Measurements from ENCODE around the gene CCR7.
"Not testable (repeated sequence)": the region's sequence is repeated elsewhere in the genome, so short reads cannot be mapped to it uniquely, and the experiment has no call there.

Gene CCR7

DNA sequence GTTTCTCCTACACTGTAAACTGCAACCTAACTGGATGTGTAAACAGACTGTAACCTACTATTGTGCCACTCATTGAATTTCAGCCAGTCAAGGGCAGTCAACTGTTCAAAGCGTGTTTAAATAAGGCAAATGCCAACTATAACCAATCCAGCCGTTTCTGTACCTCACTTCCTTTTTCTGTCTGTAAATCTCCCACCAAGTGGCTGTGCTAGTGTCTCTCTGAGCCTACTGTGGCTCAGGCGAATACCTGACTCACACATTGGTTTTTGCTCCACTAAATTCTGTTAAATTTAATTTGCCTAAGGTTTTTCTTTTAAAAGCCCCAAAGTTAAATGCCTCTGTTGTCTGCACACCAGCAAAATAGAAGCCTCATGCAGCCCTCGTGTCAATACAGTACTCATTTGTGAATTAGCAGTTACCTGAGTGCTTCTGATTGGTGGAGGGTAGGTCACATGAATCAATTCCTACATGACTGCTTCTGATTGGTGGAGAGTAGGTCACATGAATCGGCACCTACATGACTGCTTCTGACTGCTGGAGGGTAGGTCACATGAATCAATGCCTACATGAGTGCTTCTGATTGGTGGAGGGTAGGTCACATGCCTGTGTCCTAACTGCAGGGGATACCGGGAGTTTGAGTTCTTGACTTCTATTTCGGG lies 31.1 kb upstream of the CCR7 start:
- DNase-seq, result peak; percentile 52

DNA sequence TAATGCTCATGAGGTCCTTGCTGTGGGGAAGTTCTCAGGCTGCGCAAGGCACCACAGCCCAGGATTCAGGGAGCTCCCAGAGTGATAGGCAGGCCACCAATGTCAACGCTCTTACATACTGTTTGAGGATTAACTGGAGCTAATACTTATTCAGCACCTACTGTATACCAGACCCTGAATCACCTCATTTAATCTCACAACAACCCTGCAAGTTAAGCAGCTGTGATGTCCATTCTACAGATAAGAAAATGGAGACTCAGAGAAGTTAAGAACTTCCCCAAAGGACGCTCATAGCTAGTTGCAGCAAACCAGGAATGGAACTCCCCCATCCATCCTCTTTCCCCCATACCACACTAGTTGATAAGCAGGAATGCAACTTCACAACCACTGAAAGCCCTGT lies 25.5 kb upstream of the CCR7 start:
- no peak for DNase-seq

- peak; percentile 32 for DNase-seq
Observed at GRCh38 chr17:40588552-40588951, 23.3 kb upstream of the CCR7 start.

DNA sequence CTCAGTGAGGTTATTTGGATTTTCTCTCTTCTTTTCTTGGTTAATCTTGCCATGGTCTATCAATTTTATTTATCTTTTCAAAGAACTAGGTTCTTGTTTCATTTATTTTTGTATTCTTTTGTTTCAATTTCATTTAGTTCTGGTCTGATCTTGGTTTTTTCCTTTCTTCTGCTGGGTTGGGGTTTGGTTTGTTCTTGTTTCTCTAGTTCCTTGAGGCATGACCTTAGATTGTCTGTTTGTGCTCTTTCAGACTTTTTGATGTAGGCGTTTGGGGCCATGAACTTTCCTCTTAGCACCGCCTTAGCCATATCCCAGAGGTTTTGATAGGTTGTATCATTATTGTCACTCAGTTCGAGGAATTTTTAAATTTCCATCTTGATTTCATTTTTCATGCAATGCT lies 21.0 kb upstream of the CCR7 start:
- not testable (repeated sequence) for DNase-seq

- DNase-seq, result not testable (repeated sequence)
Observed at GRCh38 chr17:40584950-40585349, 19.7 kb upstream of the CCR7 start.

GRCh38 chr17:40582328-40582901 lies 17.1 kb upstream of the CCR7 start:
- peak; percentile 83 for DNase-seq

GRCh38 chr17:40580140-40580539 lies 14.9 kb upstream of the CCR7 start:
- DNase-seq, result no peak

- no peak for DNase-seq
Observed at GRCh38 chr17:40579471-40579870, 14.2 kb upstream of the CCR7 start.

DNA sequence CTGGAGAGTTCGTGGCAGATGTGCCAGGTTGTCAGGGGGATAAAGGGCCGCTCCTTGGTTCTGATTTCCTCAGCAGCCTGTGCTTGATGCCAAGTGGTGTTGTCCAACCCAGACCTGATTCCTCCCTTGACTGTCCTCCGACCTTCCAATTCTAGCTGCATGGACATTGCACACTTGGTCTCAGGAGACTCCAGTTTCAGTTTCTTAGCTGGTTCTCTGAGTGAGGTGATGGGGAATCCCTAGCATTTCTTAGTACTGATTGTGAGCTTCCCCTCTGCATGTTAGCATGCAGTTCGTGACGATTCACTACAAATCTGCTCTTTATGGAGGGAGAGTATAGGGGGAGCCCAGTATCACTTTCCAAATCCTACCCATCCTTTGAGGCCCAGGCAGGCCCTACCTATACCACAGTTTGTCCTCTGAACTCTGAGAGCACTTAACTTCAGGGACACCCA lies 12.4 kb upstream of the CCR7 start:
- peak; percentile 55 for DNase-seq

DNA sequence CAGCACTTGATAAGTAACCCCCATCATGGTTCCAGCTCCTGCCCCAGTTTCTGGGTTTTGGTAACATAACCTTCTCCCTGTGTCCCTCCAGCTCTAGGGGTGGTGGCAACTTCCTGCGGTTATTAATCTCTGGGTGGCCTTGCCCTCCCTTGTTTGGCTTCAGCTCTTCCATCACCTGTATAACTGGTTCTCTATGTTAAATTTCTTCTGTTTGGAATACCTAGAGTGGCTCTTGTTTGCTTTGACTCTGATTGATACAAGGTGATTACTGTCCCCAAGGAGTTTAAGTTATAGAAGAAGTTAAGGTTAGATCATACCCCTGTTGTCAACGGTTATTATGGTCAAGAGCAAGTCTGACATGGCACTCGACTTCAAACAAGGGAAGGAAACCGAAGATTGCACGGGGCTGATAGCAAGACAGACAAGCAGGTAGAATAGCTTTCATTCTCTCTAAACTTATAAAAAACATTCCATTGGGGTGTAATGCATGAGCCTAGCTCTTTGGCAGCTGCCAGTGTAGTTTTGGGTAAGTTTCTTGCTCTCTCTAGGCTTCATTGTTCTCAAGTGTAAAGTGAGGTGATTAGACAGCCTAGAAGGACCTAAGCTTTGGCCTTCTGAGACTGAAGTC lies 11.0 kb upstream of the CCR7 start:
- peak; percentile 41 for DNase-seq

GRCh38 chr17:40574292-40574691 lies 9.0 kb upstream of the CCR7 start:
- DNase-seq, result no peak

DNA sequence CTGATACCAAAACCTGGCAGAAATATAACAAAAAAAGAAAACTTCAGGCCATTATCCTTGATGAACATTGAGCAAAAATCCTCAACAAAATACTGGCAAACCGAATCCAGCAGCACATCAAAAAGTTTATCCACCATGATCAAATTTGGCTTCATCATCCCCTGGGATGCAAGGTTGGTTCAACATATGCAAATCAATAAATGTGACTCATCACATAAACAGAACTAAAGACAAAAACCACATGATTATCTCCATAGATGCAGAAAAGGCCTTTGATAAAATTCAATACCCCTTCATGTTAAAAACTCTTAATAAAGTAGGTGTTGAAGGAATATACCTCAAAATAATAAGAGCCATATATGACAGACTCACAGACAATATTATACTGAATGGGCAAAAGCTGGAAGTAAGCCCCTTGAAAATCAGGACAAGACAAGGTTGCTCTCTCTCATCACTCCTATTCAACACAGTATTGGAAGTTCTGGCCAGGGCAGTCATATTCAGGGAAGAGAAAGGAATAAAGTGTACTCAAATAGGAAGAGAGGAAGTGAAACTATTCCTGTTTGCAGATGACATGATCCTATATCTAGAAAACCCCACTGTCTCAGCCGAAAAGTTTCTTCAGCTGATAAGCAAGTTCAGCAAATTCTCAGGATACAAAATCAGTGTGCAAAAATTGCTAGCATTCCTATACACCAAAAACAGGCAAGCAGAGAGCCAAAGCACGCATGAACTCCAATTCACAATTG lies 7.1 kb upstream of the CCR7 start:
- DNase-seq, result not testable (repeated sequence)

GRCh38 chr17:40568074-40568836 lies 3.0 kb upstream of the CCR7 start:
- DNase-seq, result no peak

- no peak for DNase-seq
Observed at GRCh38 chr17:40567377-40567776, 2.1 kb upstream of the CCR7 start.

GRCh38 chr17:40565769-40566409 lies 617 bp upstream of the CCR7 start:
- DNase-seq, result no peak

DNA sequence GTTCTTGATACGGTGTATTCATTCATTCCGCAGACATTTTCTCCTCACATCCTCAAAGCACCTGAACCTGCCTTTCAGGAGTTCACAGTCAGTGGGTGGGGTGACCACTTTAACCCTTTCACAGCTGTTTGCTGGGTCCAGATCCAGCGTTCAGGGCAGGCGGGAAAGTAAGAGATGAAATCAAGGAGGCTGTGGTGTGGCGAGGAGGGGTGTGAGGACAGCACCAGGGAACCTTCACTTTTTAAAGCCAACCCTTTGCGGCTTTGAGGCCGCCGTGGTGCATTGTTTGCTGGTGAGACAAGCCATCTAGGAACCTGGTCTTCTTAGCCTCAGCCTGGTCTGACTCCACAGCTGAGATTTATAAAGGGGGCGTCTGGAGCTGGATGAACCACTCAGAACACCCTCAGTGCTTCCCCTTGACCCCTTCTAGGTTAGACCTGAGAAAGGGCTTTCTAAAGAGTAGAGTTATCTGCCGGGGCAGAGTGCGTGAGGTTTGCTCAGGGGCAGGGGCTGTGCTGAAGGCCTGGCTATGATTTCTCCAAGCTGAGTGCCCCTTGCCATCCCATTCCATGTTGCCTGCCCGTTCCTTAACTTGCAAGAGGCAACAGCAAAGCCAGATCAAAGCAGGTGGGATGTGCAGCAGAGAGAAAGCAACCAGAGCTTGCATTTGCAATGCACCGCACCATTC lies 933 bp downstream of the CCR7 start:
- peak; percentile 70 for DNase-seq

DNA sequence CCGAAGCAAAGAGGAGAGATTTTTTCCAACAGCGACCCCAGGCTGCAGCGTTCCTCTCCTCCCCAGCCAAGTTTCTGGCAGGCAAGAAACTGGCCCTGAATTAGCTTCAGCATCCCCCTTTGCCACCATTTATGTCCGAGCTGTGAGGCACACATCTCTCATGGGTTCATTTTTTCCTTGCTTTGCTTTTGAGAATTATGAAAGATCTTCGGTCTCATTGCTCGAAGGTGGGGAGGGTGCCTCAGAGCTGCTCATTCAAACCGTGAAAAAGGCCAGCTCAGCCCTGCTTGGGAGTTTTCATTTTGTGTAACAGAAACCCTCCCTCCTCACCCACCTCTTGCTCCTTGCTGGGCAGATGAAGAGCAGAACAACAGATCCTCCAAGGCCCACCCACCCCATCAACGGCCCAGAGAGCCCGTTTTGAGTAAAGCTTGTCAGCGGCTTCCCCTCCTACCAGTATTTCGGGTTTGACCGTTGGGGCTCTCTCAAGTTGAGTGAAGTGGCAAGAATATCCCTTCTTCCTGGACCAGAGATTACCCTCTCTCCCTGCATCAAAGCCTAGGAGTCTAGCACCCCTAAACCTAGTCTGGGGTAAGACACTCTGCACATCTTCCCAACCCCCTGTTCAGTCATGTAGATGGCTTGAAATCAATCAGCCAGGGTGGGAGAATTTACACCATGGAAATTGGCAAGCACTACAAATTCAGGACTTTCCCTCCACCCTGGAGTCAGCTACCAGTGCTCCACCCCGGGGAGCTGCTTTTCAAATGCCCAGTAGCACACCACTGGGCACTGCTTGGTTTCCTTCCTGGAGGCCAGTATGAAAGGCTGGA lies 1.8 kb downstream of the CCR7 start:
- peak; percentile 56 for DNase-seq

DNA sequence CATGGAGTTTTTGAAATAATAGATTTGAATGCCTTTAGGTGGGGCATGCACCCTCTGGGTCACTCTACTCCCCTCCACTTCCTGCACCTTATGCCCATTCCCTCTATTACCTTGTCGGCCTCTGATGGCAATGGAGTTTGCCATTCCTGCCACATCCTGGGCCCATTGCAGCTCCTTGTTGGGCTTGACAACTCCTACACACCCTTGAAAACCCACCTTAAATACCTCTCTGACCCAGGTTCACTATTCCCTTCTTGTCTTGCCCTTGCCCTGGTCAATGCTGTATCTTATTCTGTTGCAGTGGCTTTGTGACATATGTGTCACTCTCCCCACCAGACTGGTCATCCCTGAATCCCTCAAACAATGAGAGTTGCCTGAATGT lies 2.4 kb downstream of the CCR7 start:
- no peak for DNase-seq

DNA sequence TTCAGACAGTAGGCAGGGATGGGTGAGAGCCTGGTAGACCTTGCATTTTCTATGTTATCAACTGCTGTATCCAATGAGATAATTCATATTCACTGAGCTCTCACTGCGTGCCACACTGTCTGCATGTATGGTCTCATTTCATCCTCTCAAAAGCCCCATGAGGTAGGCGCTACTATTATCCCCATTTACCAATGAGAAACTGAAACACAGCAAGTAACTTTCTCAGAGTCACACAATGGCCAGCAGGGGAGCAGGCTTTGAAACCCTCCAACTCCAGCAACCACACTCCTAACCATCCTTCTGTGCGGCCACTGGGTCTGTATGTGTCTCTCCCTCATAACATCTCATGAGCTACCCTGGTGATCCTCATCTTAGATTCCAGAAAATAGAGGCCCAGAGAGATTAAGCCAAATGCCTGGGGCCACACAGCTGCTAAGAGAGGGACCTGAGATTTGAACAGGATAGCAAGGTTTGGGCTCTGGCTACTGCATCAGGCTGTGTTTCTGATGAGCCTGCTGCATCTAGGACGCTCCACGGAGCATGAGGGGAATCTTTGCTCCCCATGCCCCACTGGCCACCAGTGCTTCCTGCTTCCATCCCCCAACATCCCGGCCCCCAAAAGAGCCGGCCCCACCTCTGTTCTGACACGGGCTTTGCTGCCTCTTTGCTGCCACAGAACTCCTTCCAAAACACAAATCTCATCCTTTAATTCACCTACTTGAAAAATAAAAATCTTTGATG lies 3.2 kb downstream of the CCR7 start:
- peak; percentile 84 for DNase-seq

GRCh38 chr17:40561294-40561870 lies 3.9 kb downstream of the CCR7 start:
- DNase-seq, result no peak
